HEK293T (cell line): ENCODE data around the gene NRG4.

Experiments
- ARNT ChIP-seq: fragments of 450-650 bp; IDR thresholded peaks from 2 replicates; pipeline ENCODE4 v1.6.1; 2017; ENCODE audit warnings: mild to moderate bottlenecking
- BHLHE40 ChIP-seq: fragments of 450-650 bp; IDR thresholded peaks from 2 replicates; pipeline ENCODE4 v1.6.1; 2016; ENCODE audit warnings: mild to moderate bottlenecking, moderate library complexity, borderline replicate concordance
- FOXA1 ChIP-seq: fragments of 450-650 bp; IDR thresholded peaks from 2 replicates; pipeline ENCODE4 v1.6.1; 2016; ENCODE audit warnings: mild to moderate bottlenecking
- FOXM1 ChIP-seq: fragments of 450-650 bp; IDR thresholded peaks from 2 replicates; pipeline ENCODE4 v1.6.1; 2017; ENCODE audit warnings: mild to moderate bottlenecking, borderline replicate concordance
- L3MBTL2 ChIP-seq: fragments of 450-650 bp; conservative IDR thresholded peaks from 2 replicates; pipeline ENCODE4 v1.6.1; 2016; ENCODE audit warnings: mild to moderate bottlenecking
- SP1 ChIP-seq: fragments of 450-650 bp; IDR thresholded peaks from 2 replicates; pipeline ENCODE4 v1.6.1; 2017

DNA sequence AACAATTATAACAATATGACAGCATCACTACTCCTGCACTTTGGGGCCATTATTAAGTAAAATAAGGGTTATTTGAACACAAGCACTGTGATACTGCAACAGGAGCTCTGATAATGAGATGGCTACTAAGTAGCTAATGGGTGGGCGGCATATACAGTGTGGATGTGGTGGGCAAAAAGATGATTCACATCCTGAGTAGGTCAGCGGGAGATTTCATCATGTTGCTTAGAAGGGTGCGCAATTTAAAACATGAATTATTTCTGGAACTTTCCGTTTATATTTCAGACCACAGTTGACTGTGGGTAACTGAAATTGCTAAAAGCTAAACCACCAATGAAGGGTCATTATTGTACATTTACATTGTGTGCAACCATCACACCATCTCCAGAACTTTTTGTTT, 66.3 kb downstream of the NRG4 start:
- TF ChIP-seq FOXA1, result no peak
- no peak for TF ChIP-seq L3MBTL2
- no peak for TF ChIP-seq SP1
- no peak for TF ChIP-seq BHLHE40
- TF ChIP-seq ARNT, result no peak
- TF ChIP-seq FOXM1, result no peak
